HG03457 (cell line): ENCODE results near the gene RELT.
"Not testable (repeated sequence)": the region's sequence is repeated elsewhere in the genome, so short reads cannot be mapped to it uniquely, and the experiment has no call there.

Experiments used
- ATAC-seq: cut with Tn5 transposase; IDR thresholded peaks from one replicate; pipeline ENCODE4 v1.9.1; 2021; ENCODE audit warnings: moderate number of reproducible peaks; ENCODE audit not compliant: unreplicated experiment

Gene RELT

DNA sequence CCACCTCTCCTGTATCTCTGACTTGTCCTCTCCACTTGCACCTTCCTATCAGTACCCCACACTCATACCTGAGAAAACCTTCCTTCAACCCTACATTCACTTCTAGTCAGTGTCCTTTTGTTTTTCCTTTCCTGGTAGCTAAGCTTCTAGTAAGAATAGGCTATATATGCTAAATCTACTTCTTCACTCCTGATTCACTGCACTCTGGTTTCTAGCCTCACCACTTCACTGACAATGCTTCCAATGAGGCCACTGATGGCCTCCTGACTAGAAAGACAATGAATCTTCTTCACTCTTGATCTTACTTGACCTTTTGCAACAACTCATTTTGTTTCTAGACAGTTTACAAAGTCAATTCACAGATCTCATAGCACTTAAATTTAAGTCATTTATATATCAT, 52.0 kb downstream of the RELT start:
- no peak for ATAC-seq

DNA sequence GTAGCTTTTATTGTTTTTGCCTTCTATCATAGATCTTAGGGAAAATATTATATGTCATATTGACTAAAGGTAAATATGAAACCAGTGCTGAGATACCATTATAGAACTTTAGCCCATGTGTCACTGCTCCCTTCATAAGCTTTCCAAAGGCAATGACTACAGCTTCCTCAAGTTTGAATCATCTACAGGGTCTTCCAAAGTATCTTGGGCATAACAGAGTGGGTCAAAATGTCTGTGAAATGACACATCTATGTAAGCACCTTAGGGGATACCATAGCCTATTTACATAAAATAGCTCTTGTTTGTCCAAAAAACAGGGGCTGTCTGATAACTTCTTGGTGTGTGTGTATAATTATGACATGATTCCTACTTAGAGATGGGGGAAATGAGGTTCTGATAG, 52.5 kb downstream of the RELT start:
- ATAC-seq = no peak

DNA sequence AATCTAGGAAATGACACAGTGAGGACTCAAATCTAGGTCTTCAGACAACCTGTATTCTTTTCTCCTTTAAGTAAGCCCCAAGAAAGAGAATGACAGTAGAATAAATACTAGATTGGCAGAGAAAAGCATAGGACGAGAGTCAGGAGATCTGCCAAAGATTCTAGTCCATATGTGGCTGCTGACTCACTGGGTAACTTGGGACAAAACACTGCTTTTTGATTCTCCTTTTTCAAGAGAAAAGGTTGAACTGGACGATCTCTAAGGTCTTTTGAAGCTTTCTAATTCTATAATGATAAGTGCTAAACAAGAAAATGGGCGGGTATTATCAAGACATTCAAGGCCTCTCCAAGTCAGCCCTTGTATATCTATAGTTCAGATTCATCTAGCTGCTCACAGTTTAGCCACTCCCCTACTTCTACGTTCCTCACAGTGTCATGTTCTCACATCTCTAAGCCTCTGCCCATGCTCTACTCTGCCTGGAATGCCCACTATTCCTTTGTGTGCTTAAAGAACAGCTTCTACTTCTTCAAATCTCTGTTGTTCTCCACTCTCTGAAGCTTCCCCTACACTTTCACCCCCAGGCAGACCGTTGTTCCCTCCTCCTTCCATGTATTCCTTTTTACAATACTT, 53.0 kb downstream of the RELT start:
- no peak for ATAC-seq

DNA sequence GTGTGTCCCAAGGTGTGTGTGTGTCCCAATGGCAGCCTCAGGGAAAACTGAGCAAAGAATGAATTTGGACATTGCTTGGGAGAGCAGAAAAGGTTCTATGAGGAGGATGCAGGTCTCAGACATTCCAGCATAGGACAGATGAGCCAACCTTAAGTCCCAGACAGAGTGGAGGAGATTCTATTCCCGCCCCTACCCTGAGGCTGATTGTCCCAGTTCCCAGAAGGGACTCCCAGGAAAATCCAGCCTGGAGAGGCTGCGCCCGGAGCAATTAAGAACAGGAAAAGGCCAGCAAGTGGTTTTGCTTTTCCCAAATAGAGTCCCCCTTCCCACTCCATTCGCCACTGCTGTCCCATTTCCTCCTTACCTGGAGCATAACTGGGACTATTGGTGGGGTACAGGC, 54.1 kb downstream of the RELT start:
- no peak for ATAC-seq

DNA sequence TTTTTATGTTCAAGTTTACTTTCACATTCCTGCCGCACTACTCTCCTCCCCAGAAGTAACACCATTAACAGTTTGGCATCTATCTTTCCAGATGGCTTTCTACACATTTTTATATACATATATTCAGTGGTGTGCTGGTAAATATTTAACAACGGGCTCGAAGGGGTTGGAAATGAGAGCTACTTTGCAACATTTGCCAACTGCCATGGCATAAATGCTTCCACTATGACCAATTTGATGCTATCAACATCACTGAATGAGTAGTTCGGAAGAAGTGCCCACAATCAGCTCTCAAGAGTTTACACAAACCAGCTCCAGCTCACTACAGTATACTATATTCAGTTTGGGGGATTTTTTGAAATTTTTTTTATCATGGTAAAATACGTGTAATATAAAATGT, 55.2 kb downstream of the RELT start:
- no peak for ATAC-seq

DNA sequence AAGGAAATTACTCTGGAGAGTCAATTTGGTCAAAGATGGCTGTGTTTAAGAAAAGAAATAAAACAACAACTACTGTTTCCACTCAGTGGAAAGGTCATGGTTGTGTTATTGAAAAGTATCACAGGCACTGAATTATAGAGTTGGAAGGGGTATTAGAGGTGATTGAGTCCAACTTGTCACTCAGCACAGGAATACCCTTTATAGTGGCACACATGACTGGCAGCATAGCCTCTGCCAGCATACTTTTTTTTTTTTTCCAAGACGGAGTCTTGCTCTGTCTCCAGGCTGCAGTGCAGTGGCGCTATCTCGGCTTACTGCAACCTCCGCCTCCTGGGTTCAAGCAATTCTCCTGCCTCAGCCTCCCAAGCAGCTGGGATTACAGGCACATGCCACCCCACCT, 60.7 kb downstream of the RELT start:
- ATAC-seq = not testable (repeated sequence)

DNA sequence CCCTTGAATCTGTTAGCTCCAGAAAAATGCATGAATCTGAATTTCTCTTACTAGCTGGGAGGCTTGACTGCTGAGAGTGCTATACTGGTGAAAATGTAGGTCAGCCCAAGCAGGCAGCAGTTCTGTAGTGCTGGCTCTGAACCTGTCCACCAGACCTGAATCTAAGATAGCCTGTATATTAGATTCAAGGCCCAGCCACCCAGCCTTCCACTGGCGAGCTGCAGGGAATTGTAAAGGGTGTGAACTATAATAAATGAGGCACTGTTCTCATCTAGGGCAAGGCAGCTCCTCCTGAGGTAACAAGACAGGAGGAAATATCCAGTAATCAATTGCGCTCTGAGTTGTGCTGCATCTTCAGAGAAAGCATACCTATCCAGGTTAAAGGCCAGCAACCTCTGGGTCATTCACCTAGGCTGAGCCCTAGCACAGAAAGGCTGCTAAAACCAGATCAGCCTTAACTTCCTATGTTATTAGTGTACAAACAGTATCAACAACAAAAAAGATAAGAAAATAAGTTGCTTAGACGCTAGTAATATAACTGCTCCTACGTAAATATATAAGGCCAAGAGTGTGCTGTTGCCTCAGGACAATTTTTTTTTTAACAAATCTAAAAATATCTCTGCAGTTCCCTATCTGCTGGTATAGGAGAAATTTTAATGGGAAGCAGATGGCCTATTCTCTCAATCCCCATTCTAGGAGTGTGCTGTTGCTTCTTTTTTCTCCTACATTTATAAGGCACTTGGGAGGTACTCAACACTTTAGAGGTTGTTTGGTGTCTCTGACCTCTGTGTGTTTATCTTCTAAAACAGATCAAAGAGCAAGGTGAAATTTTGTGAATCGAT, 63.0 kb downstream of the RELT start:
- no peak for ATAC-seq

DNA sequence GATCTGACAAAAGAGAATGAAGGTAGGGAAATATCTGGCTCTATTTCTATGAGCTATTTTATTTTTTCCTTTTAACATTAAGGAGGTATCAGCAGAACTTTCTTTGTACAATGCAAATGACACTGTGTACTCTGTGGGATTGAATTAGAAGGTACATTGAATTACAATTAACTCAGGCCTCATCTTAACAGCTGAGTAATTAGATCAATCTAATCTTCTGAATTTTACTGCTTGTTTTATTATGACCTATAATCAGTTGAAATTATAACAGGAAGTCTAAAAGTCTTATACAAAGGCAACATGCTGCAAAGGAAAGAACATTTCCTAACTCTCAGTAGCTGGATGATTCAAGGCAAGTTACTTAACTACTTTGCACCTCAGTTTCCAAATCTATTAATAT, 69.8 kb downstream of the RELT start:
- ATAC-seq = no peak

DNA sequence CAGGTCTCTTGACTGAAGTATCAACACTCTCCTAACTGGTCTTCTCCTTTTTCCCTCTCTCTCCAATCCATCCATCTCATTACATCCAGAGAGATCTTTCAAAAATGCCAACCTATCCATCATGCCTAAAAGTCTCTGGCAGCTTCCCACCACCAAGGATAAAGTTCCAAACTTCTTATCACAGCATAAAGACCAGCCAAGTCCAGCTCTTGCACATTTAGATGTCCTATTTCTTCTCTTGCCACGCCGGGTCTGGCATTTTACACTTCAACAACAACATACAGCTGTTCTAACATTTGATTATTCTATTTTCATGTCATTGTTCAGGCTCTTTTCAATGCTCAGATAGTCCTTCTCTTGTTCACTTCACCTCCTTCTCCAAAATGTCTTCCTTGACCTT, 70.6 kb downstream of the RELT start:
- no peak for ATAC-seq
